Measurements from ENCODE around the gene THEMIS. TPM values are rescaled to one million over a fixed set of nuclear protein-coding genes. Genes with fewer than 3 reads are reported as not detected.
"Not testable (repeated sequence)": the region's sequence is repeated elsewhere in the genome, so short reads cannot be mapped to it uniquely, and the experiment has no call there.

The THEMIS gene
- polyA plus RNA-seq, 1 donor: 0.73 TPM

DNA sequence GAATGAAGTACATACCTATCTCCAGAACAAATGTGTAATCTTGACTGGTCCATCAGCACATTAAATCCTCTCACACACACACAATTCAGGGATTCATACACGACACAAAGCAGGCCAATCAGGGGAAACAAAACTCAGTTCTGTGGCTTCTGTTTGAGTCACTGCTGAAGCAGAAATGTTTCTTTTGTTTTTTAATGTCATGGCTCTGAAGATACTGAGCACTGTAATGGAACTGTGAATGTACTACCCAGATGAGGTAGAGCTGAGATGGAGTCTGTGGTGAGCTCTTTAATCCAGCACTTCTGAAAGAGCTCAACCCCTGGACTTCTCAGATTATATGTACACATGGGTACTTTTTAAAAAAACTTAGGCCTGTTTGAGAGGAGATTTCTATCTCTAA is 116.4 kb downstream of the THEMIS start:
- Histone ChIP-seq H3K27ac (ENCODE audit: low read length) (no peak overlapping the region), H3K27me3 (ENCODE audit: control insufficient read depth, insufficient read depth, low read length) (no peaks in the 10 kb centered on the region), H3K36me3 (ENCODE audit: control insufficient read depth, insufficient read depth, low read length) (no peaks in the 10 kb centered on the region), H3K9me3 (ENCODE audit: control insufficient read depth, low read depth, low read length) (no peaks in the 10 kb centered on the region), H3K4me1 (ENCODE audit: control insufficient read depth, insufficient read depth, low read length) (no peaks in the 10 kb centered on the region), H3K4me3 (ENCODE audit: low read length) (no peak overlapping the region)
- no CpG with 5 or more reads among the region's 1 CpG for WGBS (ENCODE audit: insufficient coverage, low lambda C conversion rate)
- DNase-seq: no peak

DNA sequence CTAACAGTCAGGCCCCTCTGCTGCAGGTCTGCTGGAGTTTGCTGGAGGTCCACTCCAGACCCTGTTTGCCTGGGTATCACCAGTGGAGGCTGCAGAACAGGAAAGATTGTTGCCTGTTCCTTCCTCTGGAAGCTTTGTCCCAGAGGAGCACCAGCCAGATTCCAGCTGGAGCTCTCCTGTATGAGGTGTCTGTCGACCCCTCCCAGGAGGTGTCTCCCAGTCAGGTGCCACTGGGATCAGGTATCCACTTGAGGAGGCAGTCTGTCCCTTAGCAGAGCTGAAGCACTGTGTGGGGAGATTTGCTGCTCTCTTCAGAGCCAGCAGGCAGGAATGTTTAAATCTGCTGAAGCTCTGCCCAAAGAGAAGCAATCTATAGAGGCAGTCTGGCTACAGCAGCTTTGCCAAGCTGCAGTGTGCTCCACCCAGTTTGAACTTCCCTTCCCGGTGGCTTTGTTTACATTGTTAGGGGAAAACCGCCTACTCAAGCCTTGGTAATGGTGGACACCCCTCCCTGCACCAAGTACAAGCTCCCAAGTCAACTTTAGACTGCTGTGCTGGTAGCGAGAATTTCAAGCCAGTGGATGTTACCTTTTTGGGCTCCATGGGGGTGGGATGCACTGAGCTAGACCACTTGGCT is 119.1 kb downstream of the THEMIS start:
- not testable (repeated sequence) for DNase-seq; H3K4me3 ChIP-seq (ENCODE audit: low read length)

GRCh38 chr6:127776320-127776719 is 124.5 kb downstream of the THEMIS start:
- no peaks in the 10 kb centered on the region for H3K4me1 ChIP-seq (ENCODE audit: control insufficient read depth, insufficient read depth, low read length)
- H3K36me3 ChIP-seq (ENCODE audit: control insufficient read depth, insufficient read depth, low read length): no peaks in the 10 kb centered on the region
- H3K27me3 ChIP-seq (ENCODE audit: control insufficient read depth, insufficient read depth, low read length): no peaks in the 10 kb centered on the region
- DNase-seq: no peak
- H3K27ac ChIP-seq (ENCODE audit: low read length): no peak overlapping the region
- no CpG with 5 or more reads among the region's 2 CpGs for WGBS (ENCODE audit: insufficient coverage, low lambda C conversion rate)
- H3K4me3 ChIP-seq (ENCODE audit: low read length): no peak overlapping the region
- no peaks in the 10 kb centered on the region for H3K9me3 ChIP-seq (ENCODE audit: control insufficient read depth, low read depth, low read length)

More for the DNA sequence above, 119.1 kb downstream of the THEMIS start:
- no CpG with 5 or more reads among the region's 4 CpGs for WGBS (ENCODE audit: insufficient coverage, low lambda C conversion rate)
- H3K4me1 ChIP-seq (ENCODE audit: control insufficient read depth, insufficient read depth, low read length); H3K27ac ChIP-seq (ENCODE audit: low read length); H3K36me3 ChIP-seq (ENCODE audit: control insufficient read depth, insufficient read depth, low read length); H3K9me3 ChIP-seq (ENCODE audit: control insufficient read depth, low read depth, low read length); H3K27me3 ChIP-seq (ENCODE audit: control insufficient read depth, insufficient read depth, low read length): not testable (repeated sequence)

DNA sequence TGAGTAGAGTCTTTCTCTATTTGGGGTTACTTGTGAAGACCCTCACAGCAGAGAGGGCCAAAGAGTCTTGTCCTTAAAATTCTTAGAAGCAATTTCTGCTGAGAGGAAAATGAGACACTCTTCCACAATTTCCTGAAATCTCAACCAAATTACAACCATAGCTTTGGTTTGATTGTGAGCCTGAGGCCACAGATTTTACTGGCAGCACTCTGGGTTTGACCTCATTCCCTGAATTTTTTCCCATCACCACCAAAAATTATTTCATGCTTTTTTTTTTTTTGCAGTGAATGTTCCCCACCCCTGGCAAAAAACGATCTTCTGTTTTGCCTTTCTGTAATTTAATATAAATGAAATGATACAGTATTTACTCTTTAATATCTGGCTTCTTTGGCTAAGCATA is 125.5 kb downstream of the THEMIS start:
- WGBS (ENCODE audit: insufficient coverage, low lambda C conversion rate): no CpG with 5 or more reads among the region's 1 CpG
- no peaks in the 10 kb centered on the region for H3K4me1 ChIP-seq (ENCODE audit: control insufficient read depth, insufficient read depth, low read length)
- no peak overlapping the region for H3K27ac ChIP-seq (ENCODE audit: low read length)
- DNase-seq: no peak
- H3K4me3 ChIP-seq (ENCODE audit: low read length): no peak overlapping the region
- no peaks in the 10 kb centered on the region for H3K9me3 ChIP-seq (ENCODE audit: control insufficient read depth, low read depth, low read length)
- H3K36me3 ChIP-seq (ENCODE audit: control insufficient read depth, insufficient read depth, low read length): no peaks in the 10 kb centered on the region
- no peaks in the 10 kb centered on the region for H3K27me3 ChIP-seq (ENCODE audit: control insufficient read depth, insufficient read depth, low read length)

- 20% methylated on average over 1 of the region's 4 CpGs for WGBS (ENCODE audit: insufficient coverage, low lambda C conversion rate)
- H3K9me3 ChIP-seq (ENCODE audit: control insufficient read depth, low read depth, low read length): no peaks in the 10 kb centered on the region
- H3K4me3 ChIP-seq (ENCODE audit: low read length): no peak overlapping the region
- H3K36me3 ChIP-seq (ENCODE audit: control insufficient read depth, insufficient read depth, low read length): no peaks in the 10 kb centered on the region
- H3K27me3 ChIP-seq (ENCODE audit: control insufficient read depth, insufficient read depth, low read length): no peaks in the 10 kb centered on the region
- DNase-seq: no peak
- no peaks in the 10 kb centered on the region for H3K4me1 ChIP-seq (ENCODE audit: control insufficient read depth, insufficient read depth, low read length)
- no peak overlapping the region for H3K27ac ChIP-seq (ENCODE audit: low read length)
Measured at GRCh38 chr6:127768745-127769144, 132.1 kb downstream of the THEMIS start.

DNA sequence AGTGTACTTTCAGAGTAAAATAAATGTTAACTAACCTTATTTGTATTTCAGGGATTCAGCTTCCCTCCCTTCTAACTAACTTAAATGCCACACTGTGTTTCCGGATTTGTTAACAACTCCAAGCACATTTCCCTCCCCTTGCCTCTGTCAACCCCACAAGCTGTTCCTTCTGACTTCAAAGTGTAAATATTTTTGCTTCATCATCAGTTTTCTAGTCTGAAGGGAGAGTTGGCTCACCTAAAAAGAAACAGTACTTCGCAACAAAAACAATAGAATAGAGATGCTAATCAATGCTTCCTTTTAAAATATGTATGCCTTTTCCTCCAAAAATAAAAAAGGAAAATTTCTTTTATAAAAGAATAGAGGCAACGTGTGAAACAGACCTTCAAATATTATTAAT is 132.6 kb downstream of the THEMIS start:
- WGBS (ENCODE audit: insufficient coverage, low lambda C conversion rate): 50% methylated on average over 3 of the region's 3 CpGs
- H3K27ac ChIP-seq (ENCODE audit: low read length): no peak overlapping the region
- H3K36me3 ChIP-seq (ENCODE audit: control insufficient read depth, insufficient read depth, low read length): no peaks in the 10 kb centered on the region
- DNase-seq: no peak
- no peaks in the 10 kb centered on the region for H3K27me3 ChIP-seq (ENCODE audit: control insufficient read depth, insufficient read depth, low read length)
- no peaks in the 10 kb centered on the region for H3K9me3 ChIP-seq (ENCODE audit: control insufficient read depth, low read depth, low read length)
- H3K4me1 ChIP-seq (ENCODE audit: control insufficient read depth, insufficient read depth, low read length): no peaks in the 10 kb centered on the region
- no peak overlapping the region for H3K4me3 ChIP-seq (ENCODE audit: low read length)

DNA sequence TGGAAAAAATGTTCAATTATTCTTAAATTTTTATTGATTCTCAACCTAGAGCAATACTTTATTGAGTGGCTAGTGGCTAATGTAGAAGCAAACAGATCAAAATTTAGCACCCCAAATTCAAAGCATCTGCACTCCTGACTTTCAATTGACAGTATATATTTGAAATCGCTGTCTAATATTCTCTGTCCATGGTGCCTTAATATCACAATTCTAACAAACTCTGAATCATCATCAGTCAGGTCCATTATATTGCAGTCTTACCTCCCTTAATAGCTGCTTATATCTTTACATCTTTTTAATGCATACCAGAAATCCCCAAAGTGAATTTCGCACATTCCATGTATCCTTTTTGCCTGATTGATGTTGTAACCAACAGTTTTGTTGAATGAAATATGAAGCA is 134.9 kb downstream of the THEMIS start:
- no peak overlapping the region for H3K27ac ChIP-seq (ENCODE audit: low read length)
- H3K4me3 ChIP-seq (ENCODE audit: low read length): no peak overlapping the region
- no peak for DNase-seq
- no peaks in the 10 kb centered on the region for H3K36me3 ChIP-seq (ENCODE audit: control insufficient read depth, insufficient read depth, low read length)
- 100% methylated on average over 2 of the region's 2 CpGs for WGBS (ENCODE audit: insufficient coverage, low lambda C conversion rate)
- no peaks in the 10 kb centered on the region for H3K4me1 ChIP-seq (ENCODE audit: control insufficient read depth, insufficient read depth, low read length)
- H3K27me3 ChIP-seq (ENCODE audit: control insufficient read depth, insufficient read depth, low read length): no peaks in the 10 kb centered on the region
- no peaks in the 10 kb centered on the region for H3K9me3 ChIP-seq (ENCODE audit: control insufficient read depth, low read depth, low read length)

- 80% methylated on average over 1 of the region's 1 CpG for WGBS (ENCODE audit: insufficient coverage, low lambda C conversion rate)
- no peak for DNase-seq
- no peak overlapping the region for H3K4me3 ChIP-seq (ENCODE audit: low read length)
- no peaks in the 10 kb centered on the region for H3K4me1 ChIP-seq (ENCODE audit: control insufficient read depth, insufficient read depth, low read length)
- H3K27ac ChIP-seq (ENCODE audit: low read length): no peak overlapping the region
- no peaks in the 10 kb centered on the region for H3K36me3 ChIP-seq (ENCODE audit: control insufficient read depth, insufficient read depth, low read length)
- no peaks in the 10 kb centered on the region for H3K27me3 ChIP-seq (ENCODE audit: control insufficient read depth, insufficient read depth, low read length)
- no peaks in the 10 kb centered on the region for H3K9me3 ChIP-seq (ENCODE audit: control insufficient read depth, low read depth, low read length)
Measured at GRCh38 chr6:127762284-127762683, 138.6 kb downstream of the THEMIS start.

DNA sequence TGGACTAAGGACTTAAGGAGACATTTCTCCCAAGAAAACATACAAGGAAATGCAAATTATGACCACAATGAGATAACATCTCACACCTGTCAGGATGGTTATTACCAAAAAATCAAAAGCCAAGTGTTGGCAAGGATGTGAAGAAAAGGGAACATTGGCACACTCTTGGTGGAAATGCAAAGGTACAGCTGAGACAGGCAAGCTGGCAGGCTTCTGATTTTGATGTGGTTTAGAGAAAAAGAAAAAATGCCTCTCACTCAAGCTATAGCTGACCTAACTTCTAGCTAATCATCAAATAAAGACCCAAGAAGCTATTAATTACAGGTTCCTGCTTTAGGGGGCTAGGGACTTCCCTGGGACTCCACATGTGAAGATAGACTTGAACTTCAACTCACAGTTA is 139.8 kb downstream of the THEMIS start:
- H3K27me3 ChIP-seq (ENCODE audit: control insufficient read depth, insufficient read depth, low read length): no peaks in the 10 kb centered on the region
- H3K27ac ChIP-seq (ENCODE audit: low read length): no peak overlapping the region
- no peaks in the 10 kb centered on the region for H3K9me3 ChIP-seq (ENCODE audit: control insufficient read depth, low read depth, low read length)
- no peaks in the 10 kb centered on the region for H3K4me1 ChIP-seq (ENCODE audit: control insufficient read depth, insufficient read depth, low read length)
- H3K4me3 ChIP-seq (ENCODE audit: low read length): no peak overlapping the region
- DNase-seq: no peak
- no peaks in the 10 kb centered on the region for H3K36me3 ChIP-seq (ENCODE audit: control insufficient read depth, insufficient read depth, low read length)

- WGBS (ENCODE audit: insufficient coverage, low lambda C conversion rate): 93% methylated on average over 2 of the region's 3 CpGs
- Histone ChIP-seq H3K27ac (ENCODE audit: low read length) (no peak overlapping the region), H3K36me3 (ENCODE audit: control insufficient read depth, insufficient read depth, low read length) (no peaks in the 10 kb centered on the region), H3K4me3 (ENCODE audit: low read length) (no peak overlapping the region), H3K9me3 (ENCODE audit: control insufficient read depth, low read depth, low read length) (no peaks in the 10 kb centered on the region), H3K4me1 (ENCODE audit: control insufficient read depth, insufficient read depth, low read length) (no peaks in the 10 kb centered on the region), H3K27me3 (ENCODE audit: control insufficient read depth, insufficient read depth, low read length) (no peaks in the 10 kb centered on the region)
- DNase-seq: no peak
Measured at GRCh38 chr6:127749095-127749494, 151.8 kb downstream of the THEMIS start.

- Histone ChIP-seq H3K36me3 (ENCODE audit: control insufficient read depth, insufficient read depth, low read length) (no peaks in the 10 kb centered on the region), H3K27ac (ENCODE audit: low read length) (no peak overlapping the region), H3K9me3 (ENCODE audit: control insufficient read depth, low read depth, low read length) (no peaks in the 10 kb centered on the region), H3K4me3 (ENCODE audit: low read length) (no peak overlapping the region), H3K27me3 (ENCODE audit: control insufficient read depth, insufficient read depth, low read length) (no peaks in the 10 kb centered on the region), H3K4me1 (ENCODE audit: control insufficient read depth, insufficient read depth, low read length) (no peaks in the 10 kb centered on the region)
- DNase-seq: no peak
- WGBS (ENCODE audit: insufficient coverage, low lambda C conversion rate): no CpG with 5 or more reads among the region's 2 CpGs
Measured at GRCh38 chr6:127748290-127748689, 152.6 kb downstream of the THEMIS start.
